Bronchial epithelial cell (primary cell): Measurements from ENCODE around the gene CRTAP. TPM values are rescaled to one million over a fixed set of nuclear protein-coding genes. Genes with fewer than 3 reads are reported as not detected.

Experiments
- DNase-seq: peaks from one replicate; pipeline ENCODE4 v3.0.0-alpha.2; 2010; ENCODE audit warnings: low read depth
- FAIRE-seq: peaks from 2 replicates; lab custom pipeline; 2011; peaks lifted over from hg19 to GRCh38; lab: Jason Lieb, UNC
- H3K27me3 ChIP-seq: 2 replicates; pipeline ENCODE4 v1.5.1; 2011; ENCODE audit warnings: low read length; ENCODE audit not compliant: control insufficient read depth, insufficient read depth
- H3K36me3 ChIP-seq: 2 replicates; pipeline ENCODE4 v1.5.1; 2011; ENCODE audit warnings: low read length; ENCODE audit not compliant: control insufficient read depth, insufficient read depth
- H3K4me3 ChIP-seq: 2 replicates; pipeline ENCODE4 v1.5.1; 2011; ENCODE audit warnings: mild to moderate bottlenecking, low read depth, low read length, control low read depth
- total RNA-seq: library from RNA; depleted of rRNA; stranded (reverse); fragments of >200 nt; gene quantifications from 2 replicates; pipeline ENCODE4 v1.2.1, GENCODE V29; 2014
- TF ChIP-seq, protein P1 (sequence below): IDR thresholded peaks from 2 replicates; pipeline ENCODE4 v1.5.1; 2011; ENCODE audit warnings: mild to moderate bottlenecking, moderate library complexity, low read length, control low read depth, inconsistent platforms; ENCODE audit not compliant: insufficient read depth, severe bottlenecking

The CRTAP gene
- total RNA-seq, 1 donor from 2014 or later = 155 TPM

- TF ChIP-seq, protein P1, sequence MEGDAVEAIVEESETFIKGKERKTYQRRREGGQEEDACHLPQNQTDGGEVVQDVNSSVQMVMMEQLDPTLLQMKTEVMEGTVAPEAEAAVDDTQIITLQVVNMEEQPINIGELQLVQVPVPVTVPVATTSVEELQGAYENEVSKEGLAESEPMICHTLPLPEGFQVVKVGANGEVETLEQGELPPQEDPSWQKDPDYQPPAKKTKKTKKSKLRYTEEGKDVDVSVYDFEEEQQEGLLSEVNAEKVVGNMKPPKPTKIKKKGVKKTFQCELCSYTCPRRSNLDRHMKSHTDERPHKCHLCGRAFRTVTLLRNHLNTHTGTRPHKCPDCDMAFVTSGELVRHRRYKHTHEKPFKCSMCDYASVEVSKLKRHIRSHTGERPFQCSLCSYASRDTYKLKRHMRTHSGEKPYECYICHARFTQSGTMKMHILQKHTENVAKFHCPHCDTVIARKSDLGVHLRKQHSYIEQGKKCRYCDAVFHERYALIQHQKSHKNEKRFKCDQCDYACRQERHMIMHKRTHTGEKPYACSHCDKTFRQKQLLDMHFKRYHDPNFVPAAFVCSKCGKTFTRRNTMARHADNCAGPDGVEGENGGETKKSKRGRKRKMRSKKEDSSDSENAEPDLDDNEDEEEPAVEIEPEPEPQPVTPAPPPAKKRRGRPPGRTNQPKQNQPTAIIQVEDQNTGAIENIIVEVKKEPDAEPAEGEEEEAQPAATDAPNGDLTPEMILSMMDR = no peak
- FAIRE-seq (no peak), DNase-seq (no peak)
- Histone ChIP-seq H3K27me3 (no peaks in the 10 kb centered on the region), H3K4me3 (no peak overlapping the region), H3K36me3 (no peaks in the 10 kb centered on the region)
These were observed 71.0 kb downstream of the CRTAP start for GRCh38 chr3:33184863-33185262.

DNA sequence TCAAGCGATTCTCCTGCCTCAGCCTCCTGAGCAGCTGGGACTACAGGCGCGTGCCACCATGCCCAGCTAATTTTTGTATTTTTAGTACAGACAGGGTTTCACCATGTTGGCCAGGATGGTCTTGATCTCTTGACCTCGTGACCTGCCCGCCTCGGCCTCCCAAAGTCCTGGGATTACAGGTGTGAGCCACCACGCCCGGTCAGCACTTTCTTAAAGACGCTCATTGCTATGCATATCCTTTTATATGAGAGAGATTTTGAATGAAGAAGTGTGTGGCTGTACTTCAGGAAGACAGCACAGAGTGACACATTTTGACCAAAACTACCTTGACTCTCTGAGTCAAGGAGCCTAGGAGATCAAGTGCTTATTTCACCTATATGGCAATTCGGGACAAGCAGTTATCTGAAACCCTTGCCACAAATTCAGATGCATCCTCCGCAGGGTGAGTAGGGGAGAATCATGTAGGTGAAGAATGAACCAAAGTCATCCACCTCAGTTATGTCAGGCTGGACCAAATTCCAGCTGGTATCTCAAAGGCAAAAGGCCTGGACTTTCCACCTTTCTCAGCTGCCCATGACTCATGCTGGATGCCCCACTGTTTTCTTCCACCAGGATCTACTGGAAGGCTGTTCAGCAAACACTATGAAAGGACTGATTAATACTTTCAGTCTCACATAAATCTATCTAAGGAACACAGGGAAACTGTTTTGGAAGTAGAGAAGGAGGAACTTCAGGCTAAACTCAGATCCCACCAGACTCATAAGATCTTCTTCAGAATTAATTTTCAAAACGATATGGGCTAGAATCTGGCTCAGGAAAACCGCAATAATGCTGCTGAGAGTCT, 72.9 kb downstream of the CRTAP start:
- Histone ChIP-seq H3K4me3 (no peak overlapping the region), H3K36me3 (no peaks in the 10 kb centered on the region), H3K27me3 (no peaks in the 10 kb centered on the region)
- no peak for FAIRE-seq
- TF ChIP-seq, protein P1 = no peak
- peak; percentile 43 for DNase-seq

DNA sequence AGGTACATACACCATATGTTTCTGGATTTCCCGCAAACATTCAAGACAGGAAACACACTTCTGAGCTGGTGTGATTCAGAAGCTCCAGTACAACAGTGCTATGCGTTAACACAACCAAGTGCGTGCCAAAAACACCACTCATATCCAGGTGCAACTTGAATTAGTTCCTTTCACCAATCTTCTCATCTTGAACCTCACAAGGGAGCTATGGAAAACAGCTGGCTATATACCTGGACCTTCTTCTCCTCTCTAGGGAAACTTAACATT, 73.5 kb downstream of the CRTAP start:
- no peak for FAIRE-seq
- TF ChIP-seq, protein P1 = no peak
- Histone ChIP-seq H3K4me3 (no peak overlapping the region), H3K27me3 (no peaks in the 10 kb centered on the region), H3K36me3 (no peaks in the 10 kb centered on the region)
- DNase-seq = peak; percentile 18

DNA sequence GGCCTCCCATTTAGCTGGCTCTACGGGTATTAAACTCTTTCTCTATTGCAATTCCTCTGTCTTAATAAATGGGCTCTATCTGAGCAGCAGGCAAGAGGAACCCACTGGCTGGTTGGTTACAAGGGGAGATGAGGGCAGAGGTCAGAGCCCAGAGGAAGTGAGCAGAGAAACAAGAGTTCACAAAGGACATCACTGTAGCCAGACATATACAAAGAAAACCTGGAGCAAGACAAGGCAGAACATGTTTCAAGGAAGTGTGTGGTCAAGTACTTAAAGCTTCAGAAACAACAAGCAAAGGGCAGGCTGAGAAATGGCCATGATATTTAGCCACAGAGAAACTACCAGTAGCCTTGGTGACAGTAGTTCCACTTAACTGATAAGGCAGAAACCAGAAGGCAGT, 80.5 kb downstream of the CRTAP start:
- TF ChIP-seq, protein P1 = no peak
- Histone ChIP-seq H3K4me3 (no peak overlapping the region), H3K36me3 (no peaks in the 10 kb centered on the region), H3K27me3 (no peaks in the 10 kb centered on the region)
- peak; percentile 36 for FAIRE-seq
- peak; percentile 36 for DNase-seq

DNA sequence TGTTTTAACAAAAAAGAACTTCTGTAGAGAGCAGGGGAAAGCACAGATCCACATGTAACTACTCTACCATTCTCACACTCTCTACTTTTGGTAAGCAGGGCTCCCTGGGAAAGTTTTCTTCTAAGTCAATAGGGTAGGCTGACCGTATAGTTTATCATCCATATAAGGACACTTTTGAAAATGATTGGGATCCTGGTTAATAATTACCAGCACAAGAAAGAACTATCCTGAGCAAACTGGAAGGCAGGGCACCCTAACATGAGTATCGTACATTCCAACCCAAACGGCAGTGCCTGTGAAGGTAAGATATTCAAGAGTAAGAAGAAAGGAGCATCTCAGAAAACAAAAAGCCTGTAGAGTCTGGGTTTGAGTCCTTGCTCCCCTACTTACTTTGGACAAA, 82.7 kb downstream of the CRTAP start:
- TF ChIP-seq, protein P1 = no peak
- Histone ChIP-seq H3K4me3 (no peak overlapping the region), H3K36me3 (no peaks in the 10 kb centered on the region), H3K27me3 (no peaks in the 10 kb centered on the region)
- DNase-seq (no peak), FAIRE-seq (no peak)

Other genes with a start within 250 kb of the CRTAP start
- not detected in 2 replicates for gene CCR4, start 162.4 kb upstream of the CRTAP start, total RNA-seq
- gene GLB1, start 16.9 kb upstream of the CRTAP start, total RNA-seq = 36.2 and 47.4 TPM in 2 replicates
- gene TMPPE, start 16.9 kb upstream of the CRTAP start, total RNA-seq = 5.5 and 7.7 TPM in 2 replicates
- gene SUSD5, start 104.8 kb downstream of the CRTAP start, total RNA-seq = not detected in 2 replicates
- 9.1 and 13.4 TPM in 2 replicates for gene FBXL2, start 163.4 kb downstream of the CRTAP start, total RNA-seq